GM18867 (cell line): ENCODE measurements around the gene PTGDR2.
"Not testable (repeated sequence)": the region's sequence is repeated elsewhere in the genome, so short reads cannot be mapped to it uniquely, and the experiment has no call there.

ENCODE experiments used
- ATAC-seq: cut with Tn5 transposase; IDR thresholded peaks from one replicate; pipeline ENCODE4 v1.9.1; 2021; ENCODE audit warnings: mild to moderate bottlenecking, moderate library complexity; ENCODE audit not compliant: unreplicated experiment

PTGDR2 gene

DNA sequence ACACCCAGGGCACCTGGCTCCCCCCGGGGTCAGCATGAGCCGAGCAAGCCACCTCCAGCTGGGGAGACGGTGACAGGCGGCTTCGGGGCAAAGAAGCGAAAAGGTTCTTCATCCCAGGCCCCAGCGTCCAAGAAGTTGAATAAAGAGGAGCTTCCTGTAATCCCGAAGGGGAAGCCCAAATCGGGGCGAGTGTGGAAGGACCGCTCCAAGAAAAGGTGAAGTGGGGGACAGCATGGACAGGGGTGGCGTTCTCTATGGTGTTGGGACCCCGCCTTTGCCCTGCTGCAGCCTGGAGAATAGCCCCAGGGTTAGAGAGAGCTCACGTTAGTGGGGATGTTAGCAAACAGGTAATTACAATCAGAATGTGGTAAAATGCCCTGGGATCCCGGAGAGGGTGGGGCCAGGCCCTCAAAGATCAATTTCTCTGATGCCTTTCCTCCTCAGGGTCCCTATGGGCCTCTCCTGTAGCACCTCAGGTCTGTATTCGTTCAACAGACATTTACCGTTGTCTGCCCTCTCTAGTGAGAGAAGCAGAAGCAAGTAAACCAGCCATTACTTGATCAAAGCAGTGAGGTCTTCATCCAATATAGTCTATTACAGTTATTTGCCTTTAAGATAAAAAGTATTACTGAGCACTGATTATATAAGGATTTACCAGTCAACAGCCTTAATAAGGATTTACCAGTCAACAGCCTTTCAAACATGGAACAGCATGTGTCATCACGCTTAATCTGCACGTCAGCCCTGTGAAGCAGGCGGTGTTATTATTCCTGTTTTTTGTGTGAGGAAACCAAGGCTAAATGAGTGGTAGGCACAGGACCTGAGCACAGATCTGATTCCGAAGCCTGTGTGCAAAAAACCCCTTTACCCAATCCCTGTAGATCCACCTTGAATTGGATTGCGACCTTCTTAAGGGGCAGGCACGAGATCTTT is 12.8 kb downstream of the PTGDR2 start:
- no peak for ATAC-seq

- ATAC-seq, result peak; percentile 85
These were observed 13.7 kb downstream of the PTGDR2 start, which contains the start of gene CCDC86 for GRCh38 chr11:60841797-60842667. Gene CCDC86, plus strand, starts transcription at chr11:60842113. Its CDS starts 12 bp downstream, at chr11:60842125.

DNA sequence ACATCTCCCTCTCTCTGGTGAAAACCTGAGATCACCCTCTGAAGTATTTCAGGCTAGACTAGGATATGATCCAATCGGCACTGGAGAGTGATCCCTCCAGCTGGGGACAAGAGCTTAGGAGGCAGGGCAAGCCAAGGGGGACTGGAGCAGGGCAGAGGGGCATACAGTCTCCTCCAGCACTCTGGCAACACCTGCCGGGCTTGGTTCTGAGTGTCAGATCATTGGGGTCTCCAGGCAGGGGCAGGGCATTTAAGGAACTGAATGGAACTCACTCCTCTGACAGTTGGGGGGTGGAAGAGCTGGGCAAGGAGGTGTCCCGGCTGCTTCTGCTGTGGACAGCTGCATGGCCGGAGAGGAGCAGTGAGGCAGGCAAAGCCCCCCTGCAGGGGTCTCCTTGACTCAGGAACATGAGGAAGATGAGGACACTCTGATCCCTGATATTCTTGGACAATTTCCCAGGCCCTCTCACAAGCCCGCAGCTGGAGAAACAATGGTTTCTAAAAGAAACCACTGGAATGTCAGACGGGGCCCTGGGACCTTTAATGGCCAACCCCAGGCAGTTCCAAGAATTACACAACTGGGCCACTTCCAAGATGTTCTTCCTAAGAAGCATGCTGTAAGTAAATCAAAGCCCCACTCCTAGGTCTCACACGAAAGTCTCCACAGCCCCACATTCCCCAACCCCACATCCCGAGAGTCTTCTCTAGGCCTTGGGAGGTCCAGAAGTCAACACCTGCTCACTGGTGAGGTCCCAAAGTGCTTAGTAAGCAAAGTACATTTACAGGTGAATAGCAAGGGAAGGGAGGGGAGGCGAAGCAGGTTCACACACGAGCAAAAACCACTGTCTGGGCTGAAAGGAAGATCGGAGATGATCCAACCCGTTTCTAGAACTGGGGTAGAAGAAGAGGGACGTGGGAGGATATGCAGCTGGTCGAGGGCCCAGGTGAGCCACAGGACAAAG is 15.0 kb downstream of the PTGDR2 start:
- ATAC-seq, result no peak

DNA sequence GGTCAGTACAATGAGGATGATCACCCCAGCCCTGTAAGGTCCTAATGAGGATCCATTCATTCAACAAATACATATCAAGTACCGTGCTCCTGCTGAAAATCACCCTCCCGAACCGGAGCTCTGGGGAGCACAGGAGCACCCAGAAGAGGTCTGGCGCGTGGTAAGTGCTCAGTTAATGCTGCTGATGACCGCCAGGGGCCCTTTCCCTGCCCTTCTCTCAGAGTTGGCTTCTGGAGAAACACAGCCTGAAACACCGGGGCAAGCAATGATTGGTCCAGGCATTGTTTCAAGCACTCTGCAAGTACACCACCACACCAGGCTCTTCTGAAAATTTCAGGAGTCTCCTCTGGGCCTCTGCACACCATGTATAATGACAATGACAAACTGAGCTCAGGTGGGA is 17.6 kb downstream of the PTGDR2 start:
- no peak for ATAC-seq

DNA sequence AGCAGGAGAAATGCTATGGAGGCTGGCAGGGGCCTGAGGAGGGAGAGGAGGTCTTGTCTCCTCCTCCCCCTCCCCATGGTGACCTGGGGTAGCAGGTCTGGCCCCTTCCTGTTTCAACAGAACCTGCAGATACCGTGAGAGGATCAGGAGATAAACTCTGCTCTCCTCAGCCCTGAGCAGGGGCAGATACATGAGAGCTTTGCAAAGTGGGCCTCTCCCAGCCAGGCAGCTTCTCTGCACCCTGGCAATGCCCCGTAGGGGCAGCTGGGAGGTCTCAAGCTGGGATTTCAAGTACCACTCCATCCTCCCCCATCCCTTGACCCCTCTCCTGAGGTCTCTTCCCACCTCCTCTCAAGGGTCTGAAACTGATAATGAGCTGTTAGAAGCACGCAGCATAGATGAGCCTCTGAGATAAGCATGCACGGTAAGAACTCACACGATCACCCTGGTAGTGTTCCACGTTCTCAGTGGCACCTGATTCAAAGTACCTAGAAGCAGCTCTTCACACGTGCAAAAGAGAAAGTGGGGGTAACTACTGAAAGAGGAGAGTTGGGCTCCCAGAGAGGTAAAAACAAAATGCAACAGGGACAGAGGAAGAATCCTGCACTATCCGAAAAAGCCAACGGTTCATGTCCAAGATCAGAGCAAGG is 18.8 kb downstream of the PTGDR2 start:
- no peak for ATAC-seq

DNA sequence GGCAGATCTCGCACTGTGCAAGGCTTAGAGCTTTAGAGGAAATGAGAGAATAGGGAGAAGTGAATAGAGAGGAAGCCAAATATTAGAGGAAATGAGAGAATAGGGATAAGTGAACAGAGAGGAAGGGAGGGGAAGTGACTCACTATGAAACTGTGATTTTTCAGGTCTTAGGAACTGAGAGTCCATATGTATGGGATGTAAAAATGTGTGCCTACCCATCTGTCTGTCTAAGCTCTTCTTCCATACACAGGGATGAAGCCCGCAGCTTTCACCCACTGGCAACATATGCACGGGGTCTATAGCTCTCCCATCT is 20.3 kb downstream of the PTGDR2 start:
- no peak for ATAC-seq

- ATAC-seq, result no peak
These were observed 20.8 kb downstream of the PTGDR2 start for GRCh38 chr11:60834742-60835533.

- no peak for ATAC-seq
These were observed 24.2 kb downstream of the PTGDR2 start for GRCh38 chr11:60831501-60832079.

- ATAC-seq, result peak; percentile 87
These were observed 24.6 kb downstream of the PTGDR2 start for GRCh38 chr11:60831143-60831500.

DNA sequence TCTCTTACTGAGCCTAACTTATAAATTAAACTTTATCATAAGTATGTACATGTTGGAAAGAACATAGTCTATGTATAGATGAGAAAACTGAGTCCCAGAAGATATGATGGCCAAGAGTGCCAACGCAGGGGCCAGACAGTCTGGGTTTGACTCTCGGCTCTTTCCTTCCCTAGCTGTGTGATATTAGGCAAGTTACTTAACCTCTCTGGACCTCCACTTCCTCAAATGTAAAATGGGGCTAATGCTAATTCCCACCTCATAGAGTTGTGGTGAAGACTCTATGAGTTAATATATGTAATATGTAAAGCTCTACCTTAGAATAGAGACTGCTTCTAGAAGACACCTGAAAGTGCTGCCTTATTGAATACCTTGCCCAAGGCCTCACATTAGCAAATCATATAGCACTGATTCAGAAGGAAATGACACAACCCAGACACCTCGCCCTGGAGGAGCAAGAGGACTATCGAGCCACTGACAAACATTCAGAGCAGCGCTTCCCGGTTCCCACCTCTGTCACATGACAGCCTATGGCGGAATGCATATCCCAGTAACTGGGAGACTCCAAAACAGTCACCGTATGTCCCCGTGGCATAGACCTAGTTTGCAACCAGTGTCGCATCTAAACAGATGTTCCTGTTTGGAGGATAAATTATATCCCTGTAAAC is 25.1 kb downstream of the PTGDR2 start:
- peak; percentile 53 for ATAC-seq

DNA sequence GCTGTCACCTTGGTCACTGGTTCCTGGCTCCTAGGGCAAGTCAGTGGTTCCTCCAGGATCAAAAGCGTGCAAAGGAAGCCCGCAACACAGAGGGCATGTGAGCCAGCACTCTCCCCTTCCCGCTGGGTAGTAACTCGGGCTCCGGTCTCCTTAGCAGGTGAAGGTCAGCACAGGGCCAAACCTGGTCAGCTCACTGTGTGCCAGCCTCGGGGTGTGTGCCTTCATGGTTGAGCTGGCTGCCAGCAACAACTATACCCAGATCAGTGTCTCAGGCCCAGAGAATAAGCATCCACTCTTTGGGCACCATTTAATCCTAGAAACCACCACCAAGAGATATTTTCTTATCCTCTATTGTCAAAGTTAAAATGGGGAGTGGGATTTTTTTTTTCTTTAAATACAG is 30.0 kb downstream of the PTGDR2 start:
- ATAC-seq, result no peak

DNA sequence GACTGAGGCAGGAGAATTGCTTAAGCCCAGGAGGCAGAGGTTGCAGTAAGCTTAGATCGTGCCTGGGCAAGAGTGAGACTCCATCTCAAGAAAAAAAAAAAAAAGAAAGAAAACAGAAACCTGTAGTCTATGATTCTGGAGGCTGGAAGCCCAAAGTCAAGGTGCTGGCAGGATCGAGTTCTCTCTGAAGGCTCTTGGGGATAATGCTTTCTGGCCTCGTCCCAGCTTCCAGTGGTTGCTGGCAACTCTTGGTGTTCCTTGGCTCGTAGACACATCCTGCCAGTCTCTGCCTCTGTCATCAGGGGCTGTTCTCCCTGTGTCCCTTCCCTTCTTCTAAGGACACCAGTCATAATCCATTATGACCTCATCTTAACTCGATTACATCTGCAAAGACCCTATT is 30.6 kb downstream of the PTGDR2 start:
- no peak for ATAC-seq

GRCh38 chr11:60823745-60824306 is 31.9 kb downstream of the PTGDR2 start:
- ATAC-seq, result not testable (repeated sequence)

DNA sequence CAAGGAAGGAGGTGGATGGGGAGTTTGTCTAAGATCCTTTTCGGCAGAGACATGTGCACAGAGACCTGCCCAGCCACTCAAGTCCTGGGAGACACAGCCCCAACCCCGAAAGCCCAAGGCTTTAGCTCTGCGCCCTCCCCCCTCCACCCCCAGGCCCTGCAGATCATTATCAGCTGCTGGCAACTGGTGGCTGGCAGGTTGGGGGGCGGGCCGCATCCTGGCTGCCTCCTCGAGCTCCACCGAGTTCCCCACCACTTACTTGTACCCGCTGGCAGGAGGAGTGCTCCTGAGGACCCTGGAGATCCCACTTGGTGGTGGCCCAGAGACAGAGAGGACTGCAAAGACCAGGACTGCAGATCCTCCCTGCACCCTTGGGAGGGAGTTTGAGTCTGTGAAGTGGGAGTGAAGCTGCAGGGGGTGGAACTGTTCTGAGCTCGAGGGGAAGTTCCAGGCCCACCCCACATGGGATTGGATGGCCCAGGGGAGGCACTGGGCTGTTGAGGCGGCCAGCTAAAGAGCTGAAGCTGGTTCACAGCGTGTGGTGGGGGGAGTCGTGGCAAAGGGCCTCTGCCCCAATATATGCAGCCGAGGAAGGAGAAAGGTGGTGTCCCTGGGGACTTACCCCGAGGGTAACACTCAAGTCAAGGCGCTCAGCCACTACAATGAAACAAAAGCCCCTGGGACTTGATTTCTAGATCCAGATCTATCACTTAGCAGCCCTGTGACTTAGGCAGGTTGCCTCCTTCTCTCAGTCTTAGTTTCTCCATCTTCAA is 33.7 kb downstream of the PTGDR2 start:
- no peak for ATAC-seq

DNA sequence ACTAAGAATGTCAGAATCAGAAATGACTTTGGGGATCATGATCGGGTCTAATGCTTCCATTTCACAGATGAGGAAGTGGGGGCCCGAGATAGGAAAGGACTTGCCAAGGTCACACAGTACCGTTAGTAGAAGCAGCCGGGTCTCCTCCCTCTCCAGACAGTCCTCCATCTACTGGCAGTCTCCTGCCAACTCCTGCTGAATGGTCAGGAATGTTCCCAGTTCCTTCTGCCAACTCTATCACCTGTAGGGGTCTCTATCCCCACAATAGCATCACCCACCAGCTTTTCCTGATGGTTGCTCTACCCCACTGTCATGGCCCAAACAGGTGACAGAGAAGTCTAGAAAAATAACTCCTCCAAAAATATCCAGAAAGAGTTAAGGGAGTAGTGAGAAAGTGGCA is 37.7 kb downstream of the PTGDR2 start:
- ATAC-seq, result no peak

GRCh38 chr11:60816590-60817157 is 39.1 kb downstream of the PTGDR2 start:
- no peak for ATAC-seq

DNA sequence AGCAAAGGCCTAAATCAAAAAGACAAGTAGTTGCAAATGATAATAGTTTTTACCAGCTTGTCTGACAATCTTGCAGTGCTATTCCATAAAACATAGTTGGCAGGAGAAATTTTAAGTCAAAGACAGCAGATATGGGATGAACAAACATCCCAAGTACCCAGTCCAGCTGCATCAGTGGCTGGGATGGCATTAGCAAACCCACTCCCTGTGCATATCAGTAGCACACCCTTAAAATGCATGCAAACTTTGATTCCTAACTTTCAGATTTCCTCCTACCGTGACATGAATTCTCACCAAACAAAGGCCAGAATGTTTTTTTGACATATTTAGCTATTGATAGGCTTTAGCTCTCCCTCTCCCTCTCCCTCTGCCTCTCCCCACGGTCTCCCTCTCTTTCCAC is 41.6 kb downstream of the PTGDR2 start:
- no peak for ATAC-seq
